Loucy (cell line): ENCODE data around the gene COX8C.

Experiments used
- H2AFZ ChIP-seq: fragments of 200-600 bp; sonication (generic); 2 replicates; pipeline ENCODE4 v1.6.0; 2016; ENCODE audit warnings: antibody characterized with exemption, mild to moderate bottlenecking, low read length, moderate library complexity
- H3F3A ChIP-seq: fragments of 200-600 bp; 2 replicates; pipeline ENCODE4 v1.6.0; 2016; ENCODE audit warnings: antibody characterized with exemption, low read depth, mild to moderate bottlenecking
- H3K27me3 ChIP-seq: fragments of 200-600 bp; sonication (generic); 2 replicates; pipeline ENCODE4 v1.6.1; 2014; ENCODE audit warnings: low read length, mild to moderate bottlenecking; ENCODE audit not compliant: insufficient read depth, poor library complexity, severe bottlenecking
- H3K36me3 ChIP-seq: fragments of 200-600 bp; sonication (generic); 2 replicates; pipeline ENCODE4 v1.6.1; 2016; ENCODE audit warnings: low read length; ENCODE audit not compliant: insufficient read depth
- H3K4me1 ChIP-seq: fragments of 200-600 bp; sonication (generic); 2 replicates; pipeline ENCODE4 v1.5.1; 2014; ENCODE audit warnings: low read length, mild to moderate bottlenecking; ENCODE audit not compliant: insufficient read depth, poor library complexity, severe bottlenecking
- H3K4me2 ChIP-seq: fragments of 200-600 bp; sonication (generic); 2 replicates; pipeline ENCODE4 v1.6.0; 2014; ENCODE audit warnings: antibody characterized with exemption, low read length, low read depth, mild to moderate bottlenecking; ENCODE audit not compliant: poor library complexity, severe bottlenecking
- H3K4me3 ChIP-seq: fragments of 200-600 bp; sonication (generic); 2 replicates; pipeline ENCODE4 v1.5.1; 2014; ENCODE audit warnings: low read length, mild to moderate bottlenecking, mixed read lengths; ENCODE audit not compliant: poor library complexity, severe bottlenecking
- H3K79me2 ChIP-seq: fragments of 200-600 bp; sonication (generic); 2 replicates; pipeline ENCODE4 v1.6.1; 2014; ENCODE audit warnings: low read length; ENCODE audit not compliant: insufficient read depth
- H3K9ac ChIP-seq: fragments of 200-600 bp; sonication (generic); 2 replicates; pipeline ENCODE4 v1.6.0; 2014; ENCODE audit warnings: mild to moderate bottlenecking, low read depth, low read length, moderate library complexity; ENCODE audit not compliant: poor library complexity, severe bottlenecking
- H3K9me2 ChIP-seq: fragments of 200-600 bp; sonication (generic); replicated peaks from 2 replicates; pipeline ENCODE4 v1.6.1; 2016; ENCODE audit warnings: low read depth, low read length, mixed read lengths
- H3K9me3 ChIP-seq: fragments of 200-600 bp; sonication (generic); 2 replicates; pipeline ENCODE4 v1.6.1; 2014; ENCODE audit warnings: mild to moderate bottlenecking, antibody characterized with exemption, low read length, low read depth; ENCODE audit not compliant: insufficient read depth
- H4K20me1 ChIP-seq: fragments of 200-600 bp; sonication (generic); 2 replicates; pipeline ENCODE4 v1.6.0; 2014; ENCODE audit warnings: antibody characterized with exemption, low read length, mild to moderate bottlenecking; ENCODE audit not compliant: insufficient read depth, poor library complexity, severe bottlenecking
- EZH2phosphoT487 ChIP-seq: fragments of 200-600 bp; IDR thresholded peaks from 2 replicates; pipeline ENCODE4 v1.6.1; 2018; ENCODE audit warnings: antibody characterized with exemption, mild to moderate bottlenecking, moderate library complexity, borderline replicate concordance
- TF ChIP-seq, protein P1 (sequence below): fragments of 200-600 bp; sonication (generic); conservative IDR thresholded peaks from 2 replicates; pipeline ENCODE4 v1.5.1; 2014; ENCODE audit warnings: mild to moderate bottlenecking, antibody characterized with exemption, low read length

The COX8C gene

DNA sequence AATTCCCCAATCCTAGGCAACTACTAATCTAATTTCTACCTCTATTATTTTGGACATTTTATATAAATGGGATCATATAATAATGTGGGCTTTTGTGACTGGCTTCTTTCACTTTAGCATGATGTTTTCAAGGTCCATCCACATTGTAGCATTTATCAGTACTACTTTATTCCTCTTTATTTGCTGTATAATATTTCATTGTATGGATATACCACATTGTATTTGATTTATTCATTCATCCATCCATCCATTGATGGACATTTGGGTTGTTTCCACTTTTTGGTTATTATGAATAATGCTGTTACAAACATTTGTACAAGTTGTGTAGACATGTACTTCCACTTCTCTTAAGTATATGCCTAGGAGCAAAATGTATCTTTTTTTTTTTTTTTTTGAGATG, 31.4 kb upstream of the COX8C start:
- no peak overlapping the region for H2AFZ ChIP-seq
- H3F3A ChIP-seq = peaks cover 6% of the 10 kb centered on the region; the same call in 1 of the 2 replicates
- no peaks in the 10 kb centered on the region for H3K9me3 ChIP-seq
- no peak overlapping the region for H3K4me2 ChIP-seq
- H3K9me2 ChIP-seq = no peaks in the 10 kb centered on the region
- H4K20me1 ChIP-seq = peaks cover 89% of the 10 kb centered on the region
- H3K27me3 ChIP-seq = no peaks in the 10 kb centered on the region
- peaks cover 35% of the 10 kb centered on the region for H3K4me1 ChIP-seq
- peaks cover 99% of the 10 kb centered on the region for H3K79me2 ChIP-seq
- no peak overlapping the region for H3K9ac ChIP-seq
- TF ChIP-seq EZH2phosphoT487 = no peak
- TF ChIP-seq, protein P1, sequence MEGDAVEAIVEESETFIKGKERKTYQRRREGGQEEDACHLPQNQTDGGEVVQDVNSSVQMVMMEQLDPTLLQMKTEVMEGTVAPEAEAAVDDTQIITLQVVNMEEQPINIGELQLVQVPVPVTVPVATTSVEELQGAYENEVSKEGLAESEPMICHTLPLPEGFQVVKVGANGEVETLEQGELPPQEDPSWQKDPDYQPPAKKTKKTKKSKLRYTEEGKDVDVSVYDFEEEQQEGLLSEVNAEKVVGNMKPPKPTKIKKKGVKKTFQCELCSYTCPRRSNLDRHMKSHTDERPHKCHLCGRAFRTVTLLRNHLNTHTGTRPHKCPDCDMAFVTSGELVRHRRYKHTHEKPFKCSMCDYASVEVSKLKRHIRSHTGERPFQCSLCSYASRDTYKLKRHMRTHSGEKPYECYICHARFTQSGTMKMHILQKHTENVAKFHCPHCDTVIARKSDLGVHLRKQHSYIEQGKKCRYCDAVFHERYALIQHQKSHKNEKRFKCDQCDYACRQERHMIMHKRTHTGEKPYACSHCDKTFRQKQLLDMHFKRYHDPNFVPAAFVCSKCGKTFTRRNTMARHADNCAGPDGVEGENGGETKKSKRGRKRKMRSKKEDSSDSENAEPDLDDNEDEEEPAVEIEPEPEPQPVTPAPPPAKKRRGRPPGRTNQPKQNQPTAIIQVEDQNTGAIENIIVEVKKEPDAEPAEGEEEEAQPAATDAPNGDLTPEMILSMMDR = no peak
- H3K36me3 ChIP-seq = no peaks in the 10 kb centered on the region
- no peak overlapping the region for H3K4me3 ChIP-seq

DNA sequence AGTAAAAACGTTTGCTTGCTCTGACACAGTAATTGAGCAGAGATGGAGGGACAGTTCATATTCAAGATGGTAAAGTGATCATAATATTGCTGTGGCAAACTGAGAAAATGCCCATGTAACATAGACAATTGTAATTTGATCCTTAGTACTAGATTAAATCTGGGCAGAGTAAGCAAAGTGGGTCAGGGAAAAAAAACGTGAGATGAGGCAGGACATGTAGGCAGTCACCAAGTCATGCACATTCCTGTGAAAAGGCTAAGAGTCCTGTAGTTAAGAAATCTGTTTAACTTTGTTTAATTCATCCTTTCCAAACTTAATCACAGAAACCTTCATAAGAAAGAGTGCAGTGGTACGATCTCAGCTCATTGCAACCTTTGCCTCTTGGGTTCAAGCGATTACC, 30.3 kb upstream of the COX8C start:
- peaks cover 6% of the 10 kb centered on the region; the same call in 1 of the 2 replicates for H3F3A ChIP-seq
- H3K27me3 ChIP-seq = no peaks in the 10 kb centered on the region
- H3K9ac ChIP-seq = no peak overlapping the region
- no peaks in the 10 kb centered on the region for H3K9me3 ChIP-seq
- no peak for TF ChIP-seq EZH2phosphoT487
- TF ChIP-seq, protein P1 = no peak
- H3K36me3 ChIP-seq = peaks cover 3% of the 10 kb centered on the region; the same call in 1 of the 2 replicates
- peaks cover 40% of the 10 kb centered on the region for H3K4me1 ChIP-seq
- no peak overlapping the region for H3K4me3 ChIP-seq
- H2AFZ ChIP-seq = no peak overlapping the region
- no peaks in the 10 kb centered on the region for H3K9me2 ChIP-seq
- H3K79me2 ChIP-seq = peaks cover 100% of the 10 kb centered on the region
- H4K20me1 ChIP-seq = peaks cover 89% of the 10 kb centered on the region
- no peak overlapping the region for H3K4me2 ChIP-seq

DNA sequence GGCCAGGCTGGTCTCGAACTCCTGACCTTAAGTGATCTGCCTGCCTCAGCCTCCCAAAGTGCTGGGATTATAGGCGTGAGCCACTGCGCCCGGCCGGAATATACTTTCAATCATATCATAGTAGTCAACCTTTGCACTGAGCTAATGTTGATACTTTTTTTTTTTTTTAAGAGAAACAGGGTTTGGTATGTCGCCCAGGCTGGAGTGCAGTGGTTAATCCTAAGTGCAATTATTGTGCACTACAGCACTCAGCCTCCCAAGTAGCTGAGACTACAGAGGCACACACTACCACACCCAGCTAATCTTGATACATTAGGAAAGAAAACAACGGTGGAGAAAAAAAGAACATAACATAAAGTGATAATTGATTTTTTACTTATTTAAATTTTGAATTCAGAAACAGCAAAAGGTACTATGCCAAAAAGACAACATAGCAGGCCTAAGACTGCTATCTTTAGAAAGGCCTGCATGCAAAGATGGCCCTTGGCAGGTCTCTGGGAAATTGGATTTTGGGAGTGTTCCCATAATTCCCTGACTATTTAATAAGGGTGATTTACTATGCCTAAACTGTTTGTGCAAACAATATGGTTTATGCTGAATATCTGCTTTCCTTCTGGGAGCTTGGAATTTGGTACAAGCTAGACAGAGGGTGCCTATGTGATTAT, 29.6 kb upstream of the COX8C start:
- TF ChIP-seq, protein P1 = no peak
- TF ChIP-seq EZH2phosphoT487 = no peak
- Histone ChIP-seq H2AFZ (no peak overlapping the region), H3K79me2 (peaks cover 100% of the 10 kb centered on the region), H3K36me3 (peaks cover 8% of the 10 kb centered on the region), H3K4me3 (no peak overlapping the region), H3K9me2 (no peaks in the 10 kb centered on the region), H3K9me3 (no peaks in the 10 kb centered on the region), H3K9ac (no peak overlapping the region), H3F3A (peaks cover 6% of the 10 kb centered on the region; the same call in 1 of the 2 replicates), H3K27me3 (no peaks in the 10 kb centered on the region), H3K4me1 (peaks cover 39% of the 10 kb centered on the region), H3K4me2 (no peak overlapping the region), H4K20me1 (peaks cover 89% of the 10 kb centered on the region)
